AML-193 (cell line): Measurements from ENCODE around the gene PRDM4.

Source experiments
- DNase-seq, 2 experiments: peaks; one replicate each; lab custom pipeline; 2025; lab: John Stamatoyannopoulos, UW

Gene PRDM4

DNA sequence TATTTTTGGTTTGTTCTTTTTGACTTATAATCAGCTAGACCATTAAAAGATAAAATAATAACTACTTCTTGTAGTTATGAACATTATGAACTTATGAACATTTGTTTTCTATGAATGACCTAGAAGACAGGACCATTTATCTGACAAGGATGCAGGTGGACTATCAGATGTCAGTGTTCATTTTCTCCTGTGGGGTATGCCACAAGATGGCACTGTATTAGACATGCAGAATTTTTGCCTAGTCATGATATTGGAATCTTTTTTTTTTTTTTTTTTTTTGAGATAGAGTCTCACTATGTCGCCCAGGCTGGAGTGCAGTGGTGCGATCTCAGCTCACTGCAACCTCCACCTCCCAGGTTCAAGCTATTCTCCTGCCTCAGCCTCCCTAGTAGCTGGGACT is 65.2 kb downstream of the PRDM4 start:
- DNase-seq = peak; percentile 11 to 42

- peak; percentile 84 to 92 for DNase-seq
Measured at GRCh38 chr12:107685360-107686248, 75.3 kb downstream of the PRDM4 start, which contains the start of gene PWP1. Gene PWP1 (plus strand): TSS chr12:107685799. CDS start chr12:107685900, 101 bp downstream.

- DNase-seq = peak; percentile 20 to 31
Measured at GRCh38 chr12:107684990-107685359, 76.0 kb downstream of the PRDM4 start.

- no peak for DNase-seq
Measured at GRCh38 chr12:107684029-107684795, 76.7 kb downstream of the PRDM4 start.
